GM23248 (cell line): ENCODE measurements around the gene RUFY4. TPM values are rescaled to one million over a fixed set of nuclear protein-coding genes. Genes with fewer than 3 reads are reported as not detected.

ENCODE experiments used
- DNase-seq: peaks from one replicate; pipeline ENCODE4 v3.0.0-alpha.2; 2015
- H2AFZ ChIP-seq: fragments of 200-600 bp; sonication (generic); 2 replicates; pipeline ENCODE4 v1.6.1; 2016; ENCODE audit warnings: antibody characterized with exemption
- H3F3A ChIP-seq: fragments of 200-600 bp; sonication (generic); 2 replicates; pipeline ENCODE4 v1.6.1; 2016; ENCODE audit warnings: mild to moderate bottlenecking, antibody characterized with exemption, mixed run types; ENCODE audit not compliant: insufficient read depth
- H3K27ac ChIP-seq: fragments of 200-600 bp; sonication (generic); 2 replicates; pipeline ENCODE4 v1.5.1; 2016; ENCODE audit warnings: mild to moderate bottlenecking
- H3K27me3 ChIP-seq: fragments of 200-600 bp; sonication (generic); replicated peaks from 2 replicates; pipeline ENCODE4 v1.6.1; 2016; ENCODE audit warnings: mild to moderate bottlenecking; ENCODE audit not compliant: insufficient read depth
- H3K36me3 ChIP-seq: fragments of 200-600 bp; sonication (generic); 2 replicates; pipeline ENCODE4 v1.6.1; 2016; ENCODE audit warnings: low read depth, mild to moderate bottlenecking
- H3K4me1 ChIP-seq: fragments of 200-600 bp; sonication (generic); 2 replicates; pipeline ENCODE4 v1.6.1; 2016; ENCODE audit warnings: mild to moderate bottlenecking; ENCODE audit not compliant: insufficient read depth
- H3K4me2 ChIP-seq: fragments of 200-600 bp; sonication (generic); one replicate; pipeline ENCODE4 v1.6.1; 2016; ENCODE audit warnings: mild to moderate bottlenecking; ENCODE audit not compliant: unreplicated experiment
- H3K4me3 ChIP-seq: fragments of 200-600 bp; sonication (generic); 2 replicates; pipeline ENCODE4 v1.5.1; 2016; ENCODE audit warnings: mild to moderate bottlenecking
- H3K79me2 ChIP-seq: fragments of 200-600 bp; sonication (generic); 2 replicates; pipeline ENCODE4 v1.6.1; 2016; ENCODE audit warnings: mild to moderate bottlenecking; ENCODE audit not compliant: insufficient read depth
- H3K9ac ChIP-seq: fragments of 200-600 bp; sonication (generic); 2 replicates; pipeline ENCODE4 v1.6.1; 2016; ENCODE audit warnings: mild to moderate bottlenecking
- H3K9me2 ChIP-seq: fragments of 200-600 bp; sonication (generic); 2 replicates; pipeline ENCODE4 v1.6.1; 2016; ENCODE audit warnings: mixed run types, mild to moderate bottlenecking, moderate library complexity; ENCODE audit not compliant: insufficient read depth
- H3K9me3 ChIP-seq: fragments of 200-600 bp; sonication (generic); one replicate; pipeline ENCODE4 v1.6.1; 2017; ENCODE audit warnings: low read depth
- H4K20me1 ChIP-seq: fragments of 200-600 bp; sonication (generic); 2 replicates; pipeline ENCODE4 v1.6.0; 2016; ENCODE audit not compliant: insufficient read depth
- EZH2 ChIP-seq: fragments of 200-600 bp; sonication (generic); IDR thresholded peaks from 2 replicates; pipeline ENCODE4 v1.6.1; 2018; ENCODE audit warnings: antibody characterized with exemption, mild to moderate bottlenecking; ENCODE audit not compliant: insufficient read depth, poor library complexity, severe bottlenecking
- EZH2phosphoT487 ChIP-seq: fragments of 200-600 bp; sonication (generic); IDR thresholded peaks from 2 replicates; pipeline ENCODE4 v1.6.1; 2018; ENCODE audit warnings: antibody characterized with exemption, moderate library complexity, mild to moderate bottlenecking, low read depth; ENCODE audit not compliant: insufficient read depth
- WGBS, 2 experiments: methylation state at CpG; one replicate each; pipeline ENCODE4 v1.1.6; 2015 to 2017; ENCODE audit warnings: low lambda C conversion rate in 2 of 2, low coverage in 1 of 2; ENCODE audit errors: missing lambda C conversion rate in 2 of 2; 5-methylcytosine and 5-hydroxymethylcytosine counted together
- in situ Hi-C: fragments of 300-500 bp; cut with MboI; formaldehyde crosslinking; loops from 2 replicates; pipeline ENCODE4 v1.15.0; 2020
- polyA plus RNA-seq: library from polyadenylated mRNA; unstranded; fragments of >200 nt; fragmentation: Nextera tagmentation; extraction: Ambion mirVana; gene quantifications from 2 replicates; pipeline ENCODE4 v1.2.1, GENCODE V29; 2016
- total RNA-seq: library from RNA; depleted of rRNA; stranded (reverse); fragments of >200 nt; shearing (Covaris generic); gene quantifications from 2 replicates; pipeline ENCODE4 v1.2.3, GENCODE V29; 2014

Gene RUFY4
- total and polyA plus RNA-seq, 2 experiments from 2014 or later, result not detected

- Histone ChIP-seq H3K27me3 (peaks cover 72% of the 10 kb centered on the region), H3K4me1 (peaks cover 14% of the 10 kb centered on the region), H3F3A (peaks cover 15% of the 10 kb centered on the region), H3K9me2 (no peaks in the 10 kb centered on the region), H3K79me2 (no peaks in the 10 kb centered on the region), H3K4me2 (peak overlapping the region; percentile 17), H3K9ac (no peak overlapping the region), H3K27ac (no peak overlapping the region), H3K36me3 (no peaks in the 10 kb centered on the region), H2AFZ (no peak overlapping the region), H3K4me3 (no peak overlapping the region), H3K9me3 (no peaks in the 10 kb centered on the region), H4K20me1 (no peaks in the 10 kb centered on the region)
- in situ Hi-C loops, result no loop called here
- peak; percentile 86 for DNase-seq
- WGBS, 2 experiments, result 2 to 4% methylated on average over 7 of the region's 7 CpGs
- no peak for TF ChIP-seq EZH2
- peak; percentile 98 for TF ChIP-seq EZH2phosphoT487
Measured at GRCh38 chr2:218081695-218082094, 12.6 kb downstream of the RUFY4 start.

GRCh38 chr2:218082586-218083351 lies 13.7 kb downstream of the RUFY4 start:
- Histone ChIP-seq H3K9ac (no peak overlapping the region), H4K20me1 (no peaks in the 10 kb centered on the region), H3K27ac (no peak overlapping the region), H3K79me2 (no peaks in the 10 kb centered on the region), H3K27me3 (peaks cover 65% of the 10 kb centered on the region), H3K36me3 (no peaks in the 10 kb centered on the region), H3K4me2 (no peak overlapping the region), H3K4me1 (peaks cover 14% of the 10 kb centered on the region), H3K9me2 (no peaks in the 10 kb centered on the region), H3F3A (peaks cover 15% of the 10 kb centered on the region), H2AFZ (no peak overlapping the region), H3K9me3 (no peaks in the 10 kb centered on the region), H3K4me3 (no peak overlapping the region)
- WGBS, 2 experiments, result 48 to 49% methylated on average over 14 of the region's 14 CpGs
- DNase-seq, result no peak
- in situ Hi-C loops, result no loop called here
- no peak for TF ChIP-seq EZH2
- no peak for TF ChIP-seq EZH2phosphoT487

GRCh38 chr2:218083352-218083676 lies 14.3 kb downstream of the RUFY4 start:
- Histone ChIP-seq H4K20me1 (no peaks in the 10 kb centered on the region), H3K4me2 (no peak overlapping the region), H3K79me2 (no peaks in the 10 kb centered on the region), H3K27ac (no peak overlapping the region), H3K9me2 (no peaks in the 10 kb centered on the region), H3K4me3 (no peak overlapping the region), H3K4me1 (peaks cover 14% of the 10 kb centered on the region), H2AFZ (no peak overlapping the region), H3K9me3 (no peaks in the 10 kb centered on the region), H3K27me3 (peaks cover 65% of the 10 kb centered on the region), H3K36me3 (no peaks in the 10 kb centered on the region), H3F3A (peaks cover 15% of the 10 kb centered on the region), H3K9ac (no peak overlapping the region)
- in situ Hi-C loops, result no loop called here
- 93 to 97% methylated on average over 3 of the region's 3 CpGs for WGBS, 2 experiments
- no peak for DNase-seq
- TF ChIP-seq EZH2, result no peak
- no peak for TF ChIP-seq EZH2phosphoT487

GRCh38 chr2:218086478-218086877 lies 17.4 kb downstream of the RUFY4 start:
- in situ Hi-C loops, result no loop called here
- no peak for TF ChIP-seq EZH2phosphoT487
- TF ChIP-seq EZH2, result no peak
- Histone ChIP-seq H3K79me2 (no peaks in the 10 kb centered on the region), H3K36me3 (no peaks in the 10 kb centered on the region), H4K20me1 (no peaks in the 10 kb centered on the region), H2AFZ (no peak overlapping the region), H3K9ac (no peak overlapping the region), H3K4me3 (no peak overlapping the region), H3K9me2 (no peaks in the 10 kb centered on the region), H3F3A (peaks cover 10% of the 10 kb centered on the region), H3K27me3 (peaks cover 69% of the 10 kb centered on the region), H3K9me3 (no peaks in the 10 kb centered on the region), H3K4me1 (peaks cover 9% of the 10 kb centered on the region), H3K4me2 (no peak overlapping the region), H3K27ac (no peak overlapping the region)
- no peak for DNase-seq

GRCh38 chr2:218089259-218089658 lies 20.2 kb downstream of the RUFY4 start:
- WGBS, 2 experiments, result 52 to 53% methylated on average over 8 of the region's 8 CpGs
- Histone ChIP-seq H3K9me2 (no peaks in the 10 kb centered on the region), H3F3A (no peaks in the 10 kb centered on the region), H4K20me1 (no peaks in the 10 kb centered on the region), H3K36me3 (no peaks in the 10 kb centered on the region), H3K4me3 (no peak overlapping the region), H3K4me2 (no peak overlapping the region), H3K4me1 (no peaks in the 10 kb centered on the region), H3K27me3 (peaks cover 85% of the 10 kb centered on the region), H3K79me2 (no peaks in the 10 kb centered on the region), H2AFZ (no peak overlapping the region), H3K9ac (no peak overlapping the region), H3K27ac (no peak overlapping the region), H3K9me3 (no peaks in the 10 kb centered on the region)
- no peak for TF ChIP-seq EZH2phosphoT487
- TF ChIP-seq EZH2, result no peak
- in situ Hi-C loops, result no loop called here
- no peak for DNase-seq
